Lower lobe of right lung (tissue), 2 donors: ENCODE results near the gene MEI1. TPM values are rescaled to one million over a fixed set of nuclear protein-coding genes. Genes with fewer than 3 reads are reported as not detected.
A peak's percentile ranks its signal among the peaks of the same experiment; 100 is the strongest.

Source experiments
- ATAC-seq, 2 donors: fragments of 200-7000 bp; cut with Tn5 transposase; one replicate each; pipeline ENCODE4 v1.9.1; 2020 to 2022; ENCODE audit warnings: mild to moderate bottlenecking in 2 of 2, moderate library complexity in 2 of 2
- DNase-seq: peaks from one replicate; pipeline ENCODE4 v3.0.0-alpha.2; 2020
- H3K27ac ChIP-seq: fragments of 200-600 bp; one replicate; pipeline ENCODE4 v1.8.0; 2022
- H3K27me3 ChIP-seq: fragments of 200-600 bp; one replicate; pipeline ENCODE4 v1.8.0; 2022; ENCODE audit warnings: low read depth
- H3K36me3 ChIP-seq: fragments of 200-600 bp; one replicate; pipeline ENCODE4 v1.8.0; 2022; ENCODE audit warnings: mild to moderate bottlenecking
- H3K4me1 ChIP-seq: fragments of 200-600 bp; one replicate; pipeline ENCODE4 v1.8.0; 2022
- H3K4me3 ChIP-seq: fragments of 200-600 bp; one replicate; pipeline ENCODE4 v1.8.0; 2022; ENCODE audit warnings: mild to moderate bottlenecking
- H3K9me3 ChIP-seq: fragments of 200-600 bp; one replicate; pipeline ENCODE4 v1.8.0; 2022
- intact Hi-C: fragments of 100-400 bp; cut with DNase I; formaldehyde crosslinking; loops from one replicate; pipeline ENCODE4 v1.11.0; 2022
- total RNA-seq: library from RNA; stranded (reverse); fragmentation: NEBNext Ultra II Directional; extraction: Animal tissue kit (Norgen Biotek cat#: 25700); gene quantifications from one replicate; pipeline ENCODE4 v1.2.1, GENCODE V29; 2021
- TF ChIP-seq, protein P1 (sequence below): fragments of 200-600 bp; IDR thresholded peaks from one replicate; pipeline ENCODE4 v1.8.0; 2022; ENCODE audit warnings: antibody characterized with exemption, mild to moderate bottlenecking
- donor health status: DM: no; HTN: yes; CAD: no; lungs with severe emphysema.

MEI1 gene
- total RNA-seq, 1 donor from 2014 or later, result 4.3 TPM

DNA sequence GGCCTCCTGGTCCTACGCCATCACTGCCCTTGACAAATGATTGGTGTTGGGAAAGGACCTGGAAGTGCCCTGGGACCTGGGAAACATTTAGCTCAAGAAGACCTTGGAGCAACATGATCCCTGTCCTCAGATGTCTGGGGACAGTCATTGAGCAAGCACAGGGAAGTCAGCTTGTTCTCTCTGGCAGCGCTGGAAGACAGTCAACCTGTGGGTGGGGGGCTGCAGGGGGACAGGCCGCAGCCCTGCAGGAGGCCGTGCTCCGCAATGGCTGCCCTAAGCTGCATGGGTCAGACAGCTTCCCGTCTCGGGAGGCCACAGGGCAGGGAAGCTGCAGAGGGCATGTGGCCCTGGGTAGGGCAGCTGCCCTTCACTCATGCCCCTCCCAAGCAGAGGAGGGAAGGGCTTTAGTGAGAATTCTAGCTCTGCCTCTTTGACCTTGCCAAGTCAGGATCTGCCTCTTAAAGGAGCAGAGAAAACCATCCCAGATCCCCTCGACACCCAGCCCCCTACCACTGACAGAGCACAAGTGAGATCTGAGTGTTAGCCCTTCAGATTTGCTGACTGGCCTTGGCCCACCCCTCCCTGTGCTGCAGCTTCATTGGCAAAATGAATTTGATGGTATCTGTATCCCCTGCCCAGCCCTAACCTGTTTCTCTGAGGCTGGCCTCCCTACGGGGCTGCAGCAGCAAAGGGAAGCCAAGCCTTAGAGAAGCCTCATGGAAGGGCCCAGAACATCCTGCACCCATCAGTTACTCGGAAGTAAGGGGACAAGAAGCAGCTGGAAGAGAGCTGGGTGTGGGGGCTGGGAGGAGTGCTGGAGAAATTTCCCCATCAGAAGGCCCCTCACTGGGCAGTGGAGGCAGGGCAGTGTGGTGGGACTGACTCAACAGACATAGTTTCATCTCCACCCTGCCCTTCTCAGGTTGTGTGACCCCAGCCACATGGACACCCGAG, 127.4 kb downstream of the MEI1 start:
- peaks cover 19% of the 10 kb centered on the region for H3K4me1 ChIP-seq
- no peaks in the 10 kb centered on the region for H3K9me3 ChIP-seq
- intact Hi-C loops, result no loop called here
- H3K4me3 ChIP-seq, result no peak overlapping the region
- TF ChIP-seq, protein P1, sequence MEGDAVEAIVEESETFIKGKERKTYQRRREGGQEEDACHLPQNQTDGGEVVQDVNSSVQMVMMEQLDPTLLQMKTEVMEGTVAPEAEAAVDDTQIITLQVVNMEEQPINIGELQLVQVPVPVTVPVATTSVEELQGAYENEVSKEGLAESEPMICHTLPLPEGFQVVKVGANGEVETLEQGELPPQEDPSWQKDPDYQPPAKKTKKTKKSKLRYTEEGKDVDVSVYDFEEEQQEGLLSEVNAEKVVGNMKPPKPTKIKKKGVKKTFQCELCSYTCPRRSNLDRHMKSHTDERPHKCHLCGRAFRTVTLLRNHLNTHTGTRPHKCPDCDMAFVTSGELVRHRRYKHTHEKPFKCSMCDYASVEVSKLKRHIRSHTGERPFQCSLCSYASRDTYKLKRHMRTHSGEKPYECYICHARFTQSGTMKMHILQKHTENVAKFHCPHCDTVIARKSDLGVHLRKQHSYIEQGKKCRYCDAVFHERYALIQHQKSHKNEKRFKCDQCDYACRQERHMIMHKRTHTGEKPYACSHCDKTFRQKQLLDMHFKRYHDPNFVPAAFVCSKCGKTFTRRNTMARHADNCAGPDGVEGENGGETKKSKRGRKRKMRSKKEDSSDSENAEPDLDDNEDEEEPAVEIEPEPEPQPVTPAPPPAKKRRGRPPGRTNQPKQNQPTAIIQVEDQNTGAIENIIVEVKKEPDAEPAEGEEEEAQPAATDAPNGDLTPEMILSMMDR, result no peak
- H3K27ac ChIP-seq, result no peak overlapping the region
- DNase-seq (no peak), ATAC-seq (no peak)
- H3K27me3 ChIP-seq, result no peaks in the 10 kb centered on the region
- peaks cover 11% of the 10 kb centered on the region for H3K36me3 ChIP-seq

DNA sequence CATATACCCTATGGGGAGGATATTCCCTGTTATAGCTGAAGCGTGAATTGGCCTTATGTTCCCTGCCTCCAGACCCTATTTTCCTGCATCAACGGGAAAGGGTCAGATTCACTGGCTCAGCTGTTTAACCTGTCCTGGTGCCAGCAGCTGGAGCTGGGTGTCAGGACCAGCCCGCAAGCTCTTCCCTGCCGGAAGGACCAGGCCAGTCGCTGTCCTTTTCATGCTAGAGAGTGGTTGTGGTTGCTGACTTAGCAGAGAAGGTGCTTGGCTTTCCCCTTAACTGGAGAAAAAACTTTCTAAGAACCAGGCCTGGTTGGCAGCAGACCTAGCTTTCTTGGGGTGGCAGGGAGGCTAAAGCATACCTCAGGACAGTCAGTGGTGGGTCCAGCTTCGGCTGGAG, 128.4 kb downstream of the MEI1 start:
- DNase-seq, result no peak
- no peak overlapping the region for H3K4me3 ChIP-seq
- ATAC-seq, result no peak
- H3K9me3 ChIP-seq, result no peaks in the 10 kb centered on the region
- intact Hi-C loops, result no loop called here
- no peaks in the 10 kb centered on the region for H3K27me3 ChIP-seq
- H3K36me3 ChIP-seq, result peaks cover 11% of the 10 kb centered on the region
- no peak overlapping the region for H3K27ac ChIP-seq
- H3K4me1 ChIP-seq, result peaks cover 25% of the 10 kb centered on the region
- TF ChIP-seq, protein P1, result no peak

DNA sequence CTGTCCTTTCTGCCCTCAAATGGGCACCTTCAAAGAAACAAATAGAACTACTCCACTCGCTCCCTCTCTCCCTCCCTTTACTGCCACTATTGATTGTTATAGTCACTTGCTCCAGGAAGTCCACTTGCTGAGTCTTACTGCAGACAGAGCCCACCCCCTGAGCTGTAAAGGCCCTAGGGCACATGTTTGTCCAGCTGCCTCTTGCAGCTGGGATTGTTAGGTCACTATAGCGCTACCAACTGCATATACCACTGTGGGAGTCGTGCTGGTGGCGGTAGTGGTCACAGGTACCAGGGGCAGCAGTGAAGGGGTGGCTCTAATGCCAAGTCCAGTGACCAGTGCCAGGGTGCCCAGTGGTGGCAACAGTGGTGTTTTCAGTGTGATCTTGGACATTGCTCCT, 129.2 kb downstream of the MEI1 start:
- Histone ChIP-seq H3K4me3 (no peak overlapping the region), H3K4me1 (peaks cover 25% of the 10 kb centered on the region), H3K36me3 (peaks cover 11% of the 10 kb centered on the region), H3K9me3 (no peaks in the 10 kb centered on the region), H3K27me3 (no peaks in the 10 kb centered on the region), H3K27ac (no peak overlapping the region)
- intact Hi-C loops, result no loop called here
- TF ChIP-seq, protein P1, result no peak
- ATAC-seq (no peak), DNase-seq (no peak)

DNA sequence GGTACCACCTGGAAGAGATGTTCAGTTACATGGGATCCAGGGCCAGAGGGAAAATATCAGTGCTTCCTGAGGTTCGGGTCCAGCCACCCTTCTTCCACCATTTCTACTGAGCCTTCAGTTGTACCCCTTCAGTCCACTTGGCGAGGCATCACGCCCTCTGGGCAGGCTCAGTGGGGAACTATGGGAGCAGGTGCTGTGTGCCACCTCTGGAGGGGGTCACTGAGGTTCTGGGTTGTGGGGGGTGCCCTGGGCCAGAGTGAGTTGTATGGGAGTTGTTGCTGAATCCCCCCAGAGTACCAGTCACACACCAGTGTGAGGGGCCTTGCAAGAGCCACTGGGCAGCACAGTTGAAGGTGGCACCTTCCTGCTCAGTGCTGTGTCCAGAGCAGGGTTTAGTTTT, 130.9 kb downstream of the MEI1 start:
- H3K4me1 ChIP-seq, result peaks cover 37% of the 10 kb centered on the region

DNA sequence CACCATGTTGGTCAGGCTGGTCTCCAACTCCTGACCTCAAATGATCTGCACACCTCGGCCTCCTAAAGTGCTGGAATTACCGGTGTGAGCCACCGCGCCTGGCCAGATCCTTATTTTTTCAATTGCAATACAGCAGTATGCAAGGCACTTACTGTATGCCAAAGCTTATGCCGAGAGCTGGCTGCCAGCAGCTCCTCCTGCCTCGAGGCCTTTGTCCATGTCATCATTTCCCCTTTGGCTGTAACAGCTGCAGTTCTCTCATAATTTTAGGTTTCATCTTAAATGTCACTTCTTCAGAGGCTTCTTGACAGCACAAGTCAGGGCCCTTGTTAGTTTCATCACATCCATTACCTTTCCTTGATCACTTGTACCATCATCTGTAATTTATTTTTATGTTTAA, 132.1 kb downstream of the MEI1 start:
- Histone ChIP-seq H3K4me3 (no peak overlapping the region), H3K9me3 (no peaks in the 10 kb centered on the region), H3K27ac (peak overlapping the region; percentile 14), H3K27me3 (no peaks in the 10 kb centered on the region), H3K4me1 (peaks cover 32% of the 10 kb centered on the region), H3K36me3 (peaks cover 10% of the 10 kb centered on the region)
- DNase-seq (no peak), ATAC-seq (no peak)
- TF ChIP-seq, protein P1, result no peak
- intact Hi-C loops, result no loop called here

More for the DNA sequence above, 130.9 kb downstream of the MEI1 start:
- no peaks in the 10 kb centered on the region for H3K9me3 ChIP-seq
- ATAC-seq (no peak), DNase-seq (no peak)
- H3K27me3 ChIP-seq, result no peaks in the 10 kb centered on the region
- TF ChIP-seq, protein P1, result no peak
- H3K36me3 ChIP-seq, result peaks cover 11% of the 10 kb centered on the region
- intact Hi-C loops, result no loop called here
- no peak overlapping the region for H3K4me3 ChIP-seq
- H3K27ac ChIP-seq, result no peak overlapping the region
